HUES64 (cell line): ENCODE data around the gene SLC4A5.

Experiments used
- H3K27ac ChIP-seq: 2 replicates; pipeline ENCODE4 v1.7.0; 2013; ENCODE audit warnings: low read depth, low read length, inconsistent platforms
- H3K27me3 ChIP-seq: 2 replicates; pipeline ENCODE4 v1.6.1; 2013; ENCODE audit warnings: mild to moderate bottlenecking, low read length; ENCODE audit not compliant: insufficient read depth
- H3K36me3 ChIP-seq: 2 replicates; pipeline ENCODE4 v1.6.1; 2013; ENCODE audit warnings: mild to moderate bottlenecking, low read length; ENCODE audit not compliant: insufficient read depth
- H3K4me1 ChIP-seq: 2 replicates; pipeline ENCODE4 v1.6.1; 2013; ENCODE audit warnings: mild to moderate bottlenecking, low read length, moderate library complexity; ENCODE audit not compliant: insufficient read depth
- H3K4me3 ChIP-seq: 2 replicates; pipeline ENCODE4 v1.5.1; 2013; ENCODE audit warnings: mild to moderate bottlenecking, low read length, moderate library complexity
- H3K9ac ChIP-seq: 2 replicates; pipeline ENCODE4 v1.6.1; 2013; ENCODE audit warnings: mild to moderate bottlenecking, low read depth, low read length
- H3K9me3 ChIP-seq: 2 replicates; pipeline ENCODE4 v1.6.1; 2013; ENCODE audit warnings: low read depth, low read length; ENCODE audit not compliant: insufficient read depth
- WGBS: fragments of 150-250, 120-280 bp; methylation state at CpG from one replicate; pipeline ENCODE4 v1.1.7; 2013; ENCODE audit warnings: missing lambda C conversion rate; 5-methylcytosine and 5-hydroxymethylcytosine counted together

The SLC4A5 gene

DNA sequence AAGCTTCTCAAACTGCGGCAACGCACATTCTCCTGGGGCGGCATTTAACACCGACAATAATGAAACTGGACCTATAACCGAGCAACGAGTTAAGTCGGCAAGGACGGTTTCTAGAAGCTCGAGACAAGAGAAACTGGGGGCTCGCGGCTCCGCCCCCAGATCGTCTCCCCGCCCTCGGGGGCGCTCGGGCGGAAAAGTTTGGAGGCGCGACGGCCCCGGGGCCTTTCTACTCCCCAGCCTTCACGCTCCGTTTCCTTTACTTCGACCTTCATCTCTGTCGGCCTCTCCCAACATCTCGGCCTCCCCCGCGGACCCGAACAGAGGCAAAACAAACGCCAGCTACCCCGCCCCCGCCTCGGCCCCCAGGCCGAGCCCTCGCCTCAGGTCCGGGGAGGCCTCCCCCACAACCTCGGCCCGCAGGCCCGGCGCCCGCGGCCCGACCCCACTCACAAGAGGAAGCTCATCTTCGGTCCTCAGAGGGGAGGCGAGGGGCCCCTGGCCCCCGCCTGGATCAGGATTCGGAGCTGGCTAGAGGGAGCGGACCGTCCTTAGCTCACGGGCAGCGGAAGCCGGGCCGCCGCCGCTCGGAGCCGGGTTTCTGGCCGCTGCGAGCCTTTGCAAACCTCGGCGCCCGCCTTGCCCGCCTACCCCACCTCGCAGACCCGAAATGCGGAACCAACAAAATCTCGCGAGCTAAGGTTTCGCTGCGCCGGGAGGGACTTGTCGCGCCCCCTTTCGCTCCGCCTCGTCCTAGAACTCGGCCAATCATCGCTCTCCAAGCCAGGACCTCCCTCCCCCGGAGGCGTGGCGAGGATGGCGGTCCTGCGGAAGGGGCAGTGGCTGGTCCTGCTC lies 164.8 kb downstream of the SLC4A5 start, which contains the start of gene MOB1A:
MOB1A (minus strand) TSS at position 669 of the 852 bp plus-strand sequence; CDS start at position 464, 205 bp downstream.
- H3K27ac ChIP-seq, result peak within 1 kb of the TSS; percentile 96
- no peaks in the 10 kb centered on the region for H3K9me3 ChIP-seq
- no peaks in the 10 kb centered on the region for H3K27me3 ChIP-seq
- H3K9ac ChIP-seq, result peak within 1 kb of the TSS; percentile 97
- H3K36me3 ChIP-seq, result peaks cover 2% of the 10 kb centered on the region; the same call in 1 of the 2 replicates
- peaks cover 7% of the 10 kb centered on the region; the same call in 1 of the 2 replicates for H3K4me1 ChIP-seq
- peak within 1 kb of the TSS; percentile 98 for H3K4me3 ChIP-seq
- under 1% methylated on average over 84 of the region's 84 CpGs for WGBS

DNA sequence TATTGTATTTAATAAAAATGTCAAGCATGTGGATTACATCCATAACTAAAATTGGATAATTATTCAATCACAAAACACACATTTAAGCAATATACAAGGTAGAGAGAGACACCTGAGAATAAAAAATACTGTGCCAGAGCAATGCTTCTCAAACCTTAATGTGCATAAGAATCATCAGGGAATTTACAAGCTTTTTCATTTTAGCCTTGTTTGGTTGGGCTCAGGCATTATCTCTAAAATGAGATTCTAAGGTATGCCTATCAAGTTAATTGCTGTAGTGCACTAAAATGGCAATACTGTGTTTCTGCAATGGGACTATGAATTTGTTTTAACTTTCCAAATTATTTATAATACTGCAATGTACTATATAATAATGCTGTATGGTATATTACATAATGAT lies 165.5 kb downstream of the SLC4A5 start:
- Histone ChIP-seq H3K9me3 (no peaks in the 10 kb centered on the region), H3K9ac (peak overlapping the region; percentile 97), H3K27me3 (no peaks in the 10 kb centered on the region), H3K4me3 (peak overlapping the region; percentile 98), H3K4me1 (peaks cover 7% of the 10 kb centered on the region; the same call in 1 of the 2 replicates), H3K27ac (peak overlapping the region; percentile 96), H3K36me3 (peaks cover 2% of the 10 kb centered on the region)

DNA sequence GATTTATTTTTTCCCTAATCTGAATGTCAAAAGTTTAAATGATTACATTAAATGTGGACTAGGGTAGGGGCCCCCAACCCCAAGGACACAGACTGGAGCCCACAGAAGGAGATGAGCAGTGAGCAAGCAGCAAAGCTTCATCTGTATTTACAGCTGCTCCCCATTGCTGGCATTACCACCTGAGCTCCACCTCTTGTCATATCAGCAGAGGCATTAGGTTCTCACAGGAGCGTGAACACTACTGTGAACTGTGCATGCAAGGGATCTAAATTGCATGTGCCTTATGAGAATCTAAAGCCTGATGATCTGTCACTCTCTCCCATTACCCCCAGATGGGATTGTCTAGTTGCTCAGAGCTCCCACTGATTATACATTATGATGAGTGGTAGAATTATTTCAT lies 168.3 kb downstream of the SLC4A5 start:
- 100% methylated on average over 1 of the region's 1 CpG for WGBS
- H3K4me3 ChIP-seq, result no peak overlapping the region
- no peaks in the 10 kb centered on the region for H3K9me3 ChIP-seq
- peaks cover 28% of the 10 kb centered on the region for H3K36me3 ChIP-seq
- no peaks in the 10 kb centered on the region for H3K27me3 ChIP-seq
- H3K27ac ChIP-seq, result no peak overlapping the region
- H3K4me1 ChIP-seq, result peaks cover 3% of the 10 kb centered on the region; the same call in 1 of the 2 replicates
- H3K9ac ChIP-seq, result no peak overlapping the region

DNA sequence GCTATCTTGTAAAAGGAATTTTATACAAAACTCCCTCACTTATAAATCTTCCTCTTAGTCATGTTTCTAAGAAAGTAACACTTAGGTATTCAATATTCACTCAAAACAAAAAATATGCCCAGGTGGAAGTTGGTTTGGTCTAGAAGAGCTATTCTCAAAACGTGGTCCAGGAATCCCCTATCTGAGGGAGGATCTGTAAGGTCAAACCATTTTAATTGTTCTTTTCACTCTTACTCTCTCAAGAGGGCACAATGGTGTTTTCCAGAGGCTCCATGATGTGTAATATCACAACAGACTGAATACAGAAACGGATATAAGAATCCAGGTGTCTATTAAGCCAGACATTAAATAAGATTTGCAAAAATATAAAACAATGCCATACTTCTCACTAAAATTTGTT lies 174.5 kb downstream of the SLC4A5 start:
- no peaks in the 10 kb centered on the region for H3K4me1 ChIP-seq
- no peak overlapping the region for H3K9ac ChIP-seq
- WGBS, result 100% methylated on average over 2 of the region's 2 CpGs
- no peaks in the 10 kb centered on the region for H3K27me3 ChIP-seq
- H3K4me3 ChIP-seq, result no peak overlapping the region
- peaks cover 86% of the 10 kb centered on the region for H3K36me3 ChIP-seq
- H3K9me3 ChIP-seq, result no peaks in the 10 kb centered on the region
- no peak overlapping the region for H3K27ac ChIP-seq
